A673 (cell line): ENCODE measurements around the gene RABL6. TPM values are rescaled to one million over a fixed set of nuclear protein-coding genes. Genes with fewer than 3 reads are reported as not detected.

Experiments used
- BruUV-seq: library from RNA; stranded (reverse); fragments of 400-500 nt; replicated peaks from 2 replicates; lab custom pipeline; 2021; lab: Mats Ljungman, UMichigan
- CTCF ChIA-PET: fragments of 300-600 bp; sonication (Branson Sonifier 250); formaldehyde crosslinking; loops from one replicate; lab custom pipeline; 2022; ENCODE audit warnings: antibody characterized with exemption; lab: Charles Lee
- POLR2A ChIA-PET: fragments of 300-600 bp; sonication (Branson Sonifier 250); formaldehyde crosslinking; loops from one replicate; lab custom pipeline; 2022; ENCODE audit warnings: antibody characterized with exemption; ENCODE audit not compliant: low non-redundant PET; lab: Charles Lee
- DNase-seq: peaks from one replicate; pipeline ENCODE4 v3.0.0-alpha.2; 2015; ENCODE audit warnings: low spot score
- H3K27ac ChIP-seq: fragments of 200-600 bp; sonication (generic); 2 replicates; pipeline ENCODE4 v1.5.1; 2016; ENCODE audit warnings: mixed run types, low read depth, mild to moderate bottlenecking, mixed read lengths, antibody characterized with exemption, low read length; ENCODE audit not compliant: poor library complexity, severe bottlenecking
- H3K27me3 ChIP-seq: fragments of 200-600 bp; sonication (generic); replicated peaks from 2 replicates; pipeline ENCODE4 v1.6.1; 2017; ENCODE audit warnings: mixed run types, low read depth, mild to moderate bottlenecking, mixed read lengths, antibody characterized with exemption, low read length; ENCODE audit not compliant: insufficient read depth, poor library complexity
- H3K36me3 ChIP-seq: fragments of 200-600 bp; sonication (generic); 2 replicates; pipeline ENCODE4 v1.6.1; 2016; ENCODE audit warnings: mixed run types, mild to moderate bottlenecking, mixed read lengths, antibody characterized with exemption, low read length; ENCODE audit not compliant: insufficient read depth, poor library complexity, severe bottlenecking
- H3K4me1 ChIP-seq: fragments of 200-600 bp; sonication (generic); 2 replicates; pipeline ENCODE4 v1.6.1; 2017; ENCODE audit warnings: mixed run types, mild to moderate bottlenecking, mixed read lengths, antibody characterized with exemption, low read length; ENCODE audit not compliant: insufficient read depth, poor library complexity, severe bottlenecking
- H3K4me3 ChIP-seq: fragments of 200-600 bp; sonication (generic); 2 replicates; pipeline ENCODE4 v1.5.1; 2016; ENCODE audit warnings: low read depth, mixed run types, mild to moderate bottlenecking, mixed read lengths, low read length; ENCODE audit not compliant: poor library complexity, severe bottlenecking
- H3K9me3 ChIP-seq: fragments of 200-600 bp; sonication (generic); 2 replicates; pipeline ENCODE4 v1.6.1; 2016; ENCODE audit warnings: mixed run types, low read depth, mild to moderate bottlenecking, mixed read lengths, antibody characterized with exemption, low read length; ENCODE audit not compliant: poor library complexity, severe bottlenecking
- CTCF ChIP-seq: fragments of 300-800, 200-600 bp; sonication (generic); conservative IDR thresholded peaks from 2 replicates; pipeline ENCODE4 v1.5.1; 2017; ENCODE audit warnings: low read depth, mild to moderate bottlenecking, antibody characterized with exemption, low read length, moderate library complexity, mixed read lengths
- EZH2 ChIP-seq: fragments of 200-600 bp; sonication (generic); IDR thresholded peaks from 2 replicates; pipeline ENCODE4 v1.6.1; 2017; ENCODE audit warnings: borderline replicate concordance, low read depth, mild to moderate bottlenecking, mixed read lengths, antibody characterized with exemption, low read length; ENCODE audit not compliant: poor library complexity, severe bottlenecking
- intact Hi-C: fragments of 100-400 bp; cut with micrococcal nuclease; formaldehyde crosslinking; loops from one replicate; pipeline ENCODE4 v1.10.0; 2022; ENCODE audit not compliant: unreplicated experiment
- total RNA-seq: library from RNA; stranded (reverse); gene quantifications from 2 replicates; pipeline ENCODE4 v1.2.3, GENCODE V29; 2021

RABL6 gene
- total RNA-seq, 1 experiment from 2014 or later, result 210 TPM

- ChIA-PET CTCF (no interaction called here), POLR2A (no interaction called here)
- BruUV-seq, result no TSS peak
- H3K36me3 ChIP-seq, result peaks cover 78% of the 10 kb centered on the region
- no peaks in the 10 kb centered on the region for H3K27me3 ChIP-seq
- no peak overlapping the region for H3K27ac ChIP-seq
- H3K9me3 ChIP-seq, result no peaks in the 10 kb centered on the region
- no peaks in the 10 kb centered on the region for H3K4me1 ChIP-seq
- TF ChIP-seq EZH2 (no peak), CTCF (no peak)
- H3K4me3 ChIP-seq, result no peak overlapping the region
- intact Hi-C loops, result no loop called here
- no peak for DNase-seq
These were observed 20.9 kb downstream of the RABL6 start for GRCh38 chr9:136828474-136829140.

- H3K27ac ChIP-seq, result no peak overlapping the region
- BruUV-seq, result no TSS peak
- DNase-seq, result no peak
- no peaks in the 10 kb centered on the region for H3K4me1 ChIP-seq
- TF ChIP-seq CTCF, result no peak
- POLR2A ChIA-PET, result no interaction called here
- no peaks in the 10 kb centered on the region for H3K9me3 ChIP-seq
- H3K4me3 ChIP-seq, result no peak overlapping the region
- peaks cover 71% of the 10 kb centered on the region for H3K36me3 ChIP-seq
- CTCF ChIA-PET, result no interaction called here
- H3K27me3 ChIP-seq, result no peaks in the 10 kb centered on the region
- intact Hi-C loops, result no loop called here
These were observed 21.7 kb downstream of the RABL6 start for GRCh38 chr9:136829412-136829811.

GRCh38 chr9:136829981-136830885 is 22.5 kb downstream of the RABL6 start:
- H3K36me3 ChIP-seq, result peaks cover 65% of the 10 kb centered on the region
- no peak overlapping the region for H3K27ac ChIP-seq
- POLR2A ChIA-PET, result no interaction called here
- H3K27me3 ChIP-seq, result no peaks in the 10 kb centered on the region
- DNase-seq, result no peak
- no peaks in the 10 kb centered on the region for H3K4me1 ChIP-seq
- intact Hi-C loops, result no loop called here
- CTCF ChIA-PET, result no interaction called here
- no peak overlapping the region for H3K4me3 ChIP-seq
- TF ChIP-seq CTCF (no peak), EZH2 (no peak)
- H3K9me3 ChIP-seq, result no peaks in the 10 kb centered on the region
- BruUV-seq, result no TSS peak
